Urinary bladder (tissue), 4 donors: ENCODE measurements around the gene FOXL1. TPM values are rescaled to one million over a fixed set of nuclear protein-coding genes. Genes with fewer than 3 reads are reported as not detected.

Source experiments
- DNase-seq: peaks from one replicate; pipeline ENCODE4 v3.0.0-alpha.2; 2015; ENCODE audit errors: extremely low spot score
- H3K27ac ChIP-seq: one replicate; pipeline ENCODE4 v1.5.1; 2013; ENCODE audit warnings: low read depth, mild to moderate bottlenecking, moderate library complexity
- H3K36me3 ChIP-seq: one replicate; pipeline ENCODE4 v1.6.1; 2013; ENCODE audit warnings: mild to moderate bottlenecking, moderate library complexity; ENCODE audit not compliant: insufficient read depth
- H3K4me1 ChIP-seq: one replicate; pipeline ENCODE4 v1.6.1; 2013; ENCODE audit warnings: mild to moderate bottlenecking, moderate library complexity; ENCODE audit not compliant: insufficient read depth
- H3K4me3 ChIP-seq: one replicate; pipeline ENCODE4 v1.5.1; 2013; ENCODE audit warnings: low read depth, low read length
- WGBS: extraction: QIAGEN DNeasy Blood & Tissue Kit; methylation state at CpG from one replicate; pipeline ENCODE4 v1.1.7; 2013; 5-methylcytosine and 5-hydroxymethylcytosine counted together
- polyA plus RNA-seq: library from polyadenylated mRNA; stranded (reverse); fragments of 200-250 nt; gene quantifications from one replicate; pipeline ENCODE4 v1.2.3, GENCODE V29; 2013
- total RNA-seq: library from RNA; depleted of rRNA; stranded (reverse); fragments of >200 nt; gene quantifications from one replicate; pipeline ENCODE4 v1.2.3, GENCODE V29; 2014
- donor health status: healthy with polysubstance abuse.
- donor health status: healthy.

Gene FOXL1
- total and polyA plus RNA-seq, 2 donors: 7.8 to 9.5 TPM

DNA sequence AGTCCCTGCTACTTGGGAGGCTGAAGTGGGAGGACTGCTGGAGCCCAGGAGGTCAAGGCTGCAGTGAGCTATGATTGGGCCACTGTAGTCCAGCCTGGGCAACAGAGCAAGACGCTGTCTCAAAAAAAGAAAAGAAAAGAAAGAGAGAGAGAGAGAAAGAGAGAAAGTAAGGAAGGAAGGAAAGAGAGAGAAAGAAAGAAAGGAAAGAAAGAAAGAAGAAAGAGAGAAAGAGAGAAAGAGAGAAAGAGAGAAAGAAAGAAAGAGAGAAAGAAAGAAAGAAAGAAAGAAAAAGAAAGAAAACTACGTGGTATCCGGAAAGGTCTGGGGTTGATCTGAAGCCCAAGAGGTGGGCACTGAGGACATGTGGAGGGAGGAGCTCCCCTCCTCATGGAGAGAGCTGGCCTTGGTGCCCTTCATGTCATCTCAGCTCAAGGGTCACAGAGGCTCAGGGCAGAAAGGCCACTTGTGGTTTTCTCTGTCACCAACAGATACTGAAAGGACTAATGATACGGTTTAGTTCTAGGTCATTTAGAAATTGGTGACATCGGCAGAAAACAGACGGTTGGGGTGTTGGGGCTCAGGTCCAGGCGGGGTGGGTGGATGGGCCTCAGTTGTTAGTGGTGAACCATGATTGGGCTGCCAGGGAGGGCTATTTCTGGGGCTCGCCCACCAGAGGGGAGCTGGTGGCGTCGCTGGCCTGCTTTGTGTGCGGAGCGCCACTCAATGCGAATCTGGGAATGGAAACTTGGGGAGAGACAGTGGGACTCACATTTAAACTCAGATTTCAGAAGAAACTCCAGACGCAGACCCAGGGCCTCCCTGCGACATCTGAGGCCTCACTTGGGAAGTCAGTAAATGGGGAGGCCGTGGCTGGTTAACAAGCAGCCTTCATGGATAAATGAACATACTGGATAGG lies 44.6 kb downstream of the FOXL1 start:
- Histone ChIP-seq H3K4me1 (no peaks in the 10 kb centered on the region), H3K27ac (no peak overlapping the region), H3K4me3 (no peak overlapping the region), H3K36me3 (no peaks in the 10 kb centered on the region)
- DNase-seq: no peak
- 94% methylated on average over 16 of the region's 16 CpGs for WGBS

GRCh38 chr16:86625029-86625428 lies 46.7 kb downstream of the FOXL1 start:
- H3K36me3 ChIP-seq: no peaks in the 10 kb centered on the region
- no peak overlapping the region for H3K4me3 ChIP-seq
- H3K27ac ChIP-seq: no peak overlapping the region
- H3K4me1 ChIP-seq: no peaks in the 10 kb centered on the region
- no peak for DNase-seq
- WGBS: 79% methylated on average over 17 of the region's 17 CpGs

DNA sequence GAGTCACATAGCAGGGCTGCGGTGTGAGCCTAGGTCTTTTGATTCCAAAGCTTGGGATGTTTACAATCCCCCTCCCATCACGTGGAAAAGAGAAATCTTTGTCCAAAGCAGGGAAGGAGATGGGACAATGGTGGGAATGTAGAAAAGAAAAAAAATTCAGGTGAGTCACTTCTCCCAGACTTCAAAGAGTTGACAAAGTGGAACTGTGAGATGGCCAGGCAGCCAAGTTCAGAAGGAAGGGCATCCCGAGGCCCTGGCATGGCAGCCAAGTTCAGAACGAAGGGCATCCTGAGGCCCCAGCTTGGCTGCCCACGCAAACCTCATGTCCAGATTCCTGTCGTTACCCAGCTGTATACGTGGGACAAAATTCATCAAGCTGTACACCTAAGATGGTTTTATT lies 47.5 kb downstream of the FOXL1 start:
- Histone ChIP-seq H3K4me3 (no peak overlapping the region), H3K4me1 (no peaks in the 10 kb centered on the region), H3K36me3 (no peaks in the 10 kb centered on the region), H3K27ac (no peak overlapping the region)
- whole genome bisulfite sequencing: 77% methylated on average over 7 of the region's 7 CpGs
- DNase-seq: no peak

- no peak overlapping the region for H3K4me3 ChIP-seq
- 83% methylated on average over 12 of the region's 12 CpGs for WGBS
- no peaks in the 10 kb centered on the region for H3K4me1 ChIP-seq
- H3K36me3 ChIP-seq: no peaks in the 10 kb centered on the region
- DNase-seq: no peak
- H3K27ac ChIP-seq: no peak overlapping the region
Observed at GRCh38 chr16:86626284-86626683, 47.9 kb downstream of the FOXL1 start.

DNA sequence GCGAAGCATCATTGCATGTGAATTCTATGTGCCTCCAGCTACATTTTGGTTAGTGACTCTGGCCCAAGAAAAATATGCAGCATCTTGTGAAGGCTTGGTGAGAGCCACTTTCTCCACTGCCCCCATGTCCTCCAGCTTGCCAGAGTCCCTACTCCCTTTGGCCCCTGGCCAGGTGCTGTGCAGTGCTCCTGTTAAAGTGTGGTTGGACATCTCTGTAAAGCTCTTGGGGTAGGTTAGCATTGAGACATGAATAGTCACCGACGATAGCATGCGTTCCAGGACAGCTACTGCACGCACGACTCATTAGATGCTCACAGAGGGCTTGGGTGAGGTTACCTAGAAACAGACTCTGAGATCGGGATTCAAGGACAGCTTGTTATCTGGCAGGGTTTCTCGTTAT lies 48.6 kb downstream of the FOXL1 start:
- no peak for DNase-seq
- Histone ChIP-seq H3K27ac (no peak overlapping the region), H3K4me1 (no peaks in the 10 kb centered on the region), H3K4me3 (no peak overlapping the region), H3K36me3 (no peaks in the 10 kb centered on the region)
- WGBS: 94% methylated on average over 8 of the region's 8 CpGs

DNA sequence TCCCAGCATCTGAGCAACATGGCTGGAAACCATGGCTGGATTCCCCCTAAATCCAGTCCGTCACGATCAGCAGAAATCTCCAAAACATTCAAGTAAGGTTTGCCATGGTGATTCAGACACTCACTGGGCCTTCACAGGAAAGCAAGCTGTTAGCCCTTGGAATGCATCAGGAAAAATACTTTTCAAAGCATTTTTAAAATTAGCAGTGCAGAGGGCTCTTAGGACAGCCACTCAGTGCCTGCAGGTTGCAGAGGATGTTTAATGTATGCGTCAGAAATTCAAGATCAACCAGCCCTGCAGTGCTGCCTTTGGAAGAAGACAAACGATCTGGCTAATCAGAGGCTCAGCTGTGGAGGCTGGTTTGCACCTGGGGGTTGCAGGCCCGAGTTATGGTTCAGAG lies 50.3 kb downstream of the FOXL1 start:
- Histone ChIP-seq H3K4me3 (no peak overlapping the region), H3K27ac (no peak overlapping the region), H3K36me3 (no peaks in the 10 kb centered on the region), H3K4me1 (no peaks in the 10 kb centered on the region)
- WGBS: 79% methylated on average over 5 of the region's 5 CpGs
- no peak for DNase-seq

DNA sequence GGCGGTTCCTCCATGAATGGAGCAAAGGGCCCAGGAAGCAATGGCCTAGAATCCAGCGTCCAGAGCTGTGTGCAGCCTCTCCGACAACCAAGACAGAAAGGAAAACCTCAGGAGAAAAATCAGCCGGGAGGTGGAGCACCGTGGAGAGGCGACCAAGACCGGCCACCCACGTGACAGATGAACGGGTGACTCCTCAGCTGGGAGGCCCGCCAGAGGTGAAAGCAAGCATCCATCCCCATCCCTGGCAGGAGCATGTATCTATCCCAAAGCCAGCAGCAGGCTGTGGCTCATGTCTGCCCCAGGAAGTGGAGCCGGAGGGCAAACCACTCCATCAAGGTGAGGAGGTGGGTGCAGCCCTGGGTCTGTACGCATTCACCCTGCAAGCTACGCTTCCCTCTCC lies 52.1 kb downstream of the FOXL1 start:
- no peak overlapping the region for H3K27ac ChIP-seq
- no peak for DNase-seq
- H3K4me3 ChIP-seq: no peak overlapping the region
- no peaks in the 10 kb centered on the region for H3K4me1 ChIP-seq
- no peaks in the 10 kb centered on the region for H3K36me3 ChIP-seq
- 77% methylated on average over 13 of the region's 13 CpGs for WGBS

- Histone ChIP-seq H3K4me1 (no peaks in the 10 kb centered on the region), H3K4me3 (no peak overlapping the region), H3K27ac (no peak overlapping the region), H3K36me3 (no peaks in the 10 kb centered on the region)
- DNase-seq: no peak
- WGBS: 71% methylated on average over 9 of the region's 9 CpGs
Observed at GRCh38 chr16:86631444-86631843, 53.1 kb downstream of the FOXL1 start.

Other genes with a start within 250 kb of the FOXL1 start
- gene FOXF1, start 68.0 kb upstream of the FOXL1 start, total RNA-seq: 28.9 TPM
- gene FOXF1, start 68.0 kb upstream of the FOXL1 start, polyA plus RNA-seq: 83.3 TPM
- gene MTHFSD, start 23.3 kb upstream of the FOXL1 start, total RNA-seq: 20.7 TPM
- gene MTHFSD, start 23.3 kb upstream of the FOXL1 start, polyA plus RNA-seq: 12.0 TPM
- 0.58 TPM for gene FOXC2, start 11.7 kb upstream of the FOXL1 start, total RNA-seq
- 0.73 TPM for gene FOXC2, start 11.7 kb upstream of the FOXL1 start, polyA plus RNA-seq